Measurements from ENCODE around the gene INHBC.

Gene INHBC

DNA sequence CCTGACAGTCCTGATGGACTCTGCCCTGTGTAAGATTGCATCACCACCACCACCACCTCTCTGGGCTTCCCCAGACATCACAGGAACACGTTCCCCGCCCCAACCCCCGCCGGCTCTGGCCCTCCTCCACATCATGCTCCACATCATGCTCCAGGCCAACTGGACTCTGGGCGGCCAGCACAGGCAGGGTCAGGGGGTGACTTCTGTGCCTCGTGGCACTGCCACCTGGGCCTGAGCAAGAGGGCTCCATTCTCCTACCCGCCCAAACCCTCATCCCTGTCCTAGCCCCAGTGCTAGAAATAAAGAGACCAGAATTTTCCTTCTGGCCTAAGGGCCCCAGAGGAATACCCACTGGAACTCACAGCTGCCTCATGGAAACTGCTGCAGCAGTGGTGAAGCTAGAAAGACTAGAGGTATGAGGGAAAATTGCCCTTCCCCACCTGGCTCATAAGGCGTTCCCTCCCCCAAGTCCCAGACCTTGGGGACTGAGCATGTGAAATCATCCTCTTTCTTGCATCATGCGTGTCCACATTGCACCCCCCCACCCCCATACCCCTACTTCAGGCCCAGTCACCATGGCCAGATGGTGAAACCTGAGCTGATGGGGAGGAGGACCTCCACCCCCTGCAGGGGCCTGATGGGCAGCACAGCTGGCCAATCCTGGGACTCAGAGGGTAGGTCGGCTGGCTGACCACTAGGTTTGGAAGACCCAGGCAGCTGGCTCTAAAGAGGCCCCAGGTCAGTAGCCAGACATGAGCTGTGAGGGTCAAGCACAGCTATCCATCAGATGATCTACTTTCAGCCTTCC is 20.2 kb downstream of the INHBC start, which contains the start of gene INHBE:
INHBE (plus strand) TSS at position 742 of the 808 bp plus-strand sequence. CDS start 230 bp downstream, outside the sequence.
- DNase-seq: no peak

GRCh38 chr12:57455374-57456144 is 21.0 kb downstream of the INHBC start:
- no peak for DNase-seq

GRCh38 chr12:57456145-57456700 is 21.6 kb downstream of the INHBC start:
- DNase-seq: peak; percentile 59

DNA sequence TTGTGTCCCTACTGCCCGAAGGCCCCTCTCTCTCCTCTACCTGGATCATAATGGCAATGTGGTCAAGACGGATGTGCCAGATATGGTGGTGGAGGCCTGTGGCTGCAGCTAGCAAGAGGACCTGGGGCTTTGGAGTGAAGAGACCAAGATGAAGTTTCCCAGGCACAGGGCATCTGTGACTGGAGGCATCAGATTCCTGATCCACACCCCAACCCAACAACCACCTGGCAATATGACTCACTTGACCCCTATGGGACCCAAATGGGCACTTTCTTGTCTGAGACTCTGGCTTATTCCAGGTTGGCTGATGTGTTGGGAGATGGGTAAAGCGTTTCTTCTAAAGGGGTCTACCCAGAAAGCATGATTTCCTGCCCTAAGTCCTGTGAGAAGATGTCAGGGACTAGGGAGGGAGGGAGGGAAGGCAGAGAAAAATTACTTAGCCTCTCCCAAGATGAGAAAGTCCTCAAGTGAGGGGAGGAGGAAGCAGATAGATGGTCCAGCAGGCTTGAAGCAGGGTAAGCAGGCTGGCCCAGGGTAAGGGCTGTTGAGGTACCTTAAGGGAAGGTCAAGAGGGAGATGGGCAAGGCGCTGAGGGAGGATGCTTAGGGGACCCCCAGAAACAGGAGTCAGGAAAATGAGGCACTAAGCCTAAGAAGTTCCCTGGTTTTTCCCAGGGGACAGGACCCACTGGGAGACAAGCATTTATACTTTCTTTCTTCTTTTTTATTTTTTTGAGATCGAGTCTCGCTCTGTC is 22.3 kb downstream of the INHBC start:
- DNase-seq: no peak

- no peak for DNase-seq
Measured at GRCh38 chr12:57458665-57459054, 24.1 kb downstream of the INHBC start.

GRCh38 chr12:57459055-57459749 is 24.6 kb downstream of the INHBC start:
- peak; percentile 92 for DNase-seq

GRCh38 chr12:57459750-57460467 is 25.3 kb downstream of the INHBC start, which contains the start of gene GLI1:
Gene GLI1, plus strand, starts transcription at chr12:57459785. Its CDS starts 3,907 bp downstream, at chr12:57463692.
- no peak for DNase-seq

DNA sequence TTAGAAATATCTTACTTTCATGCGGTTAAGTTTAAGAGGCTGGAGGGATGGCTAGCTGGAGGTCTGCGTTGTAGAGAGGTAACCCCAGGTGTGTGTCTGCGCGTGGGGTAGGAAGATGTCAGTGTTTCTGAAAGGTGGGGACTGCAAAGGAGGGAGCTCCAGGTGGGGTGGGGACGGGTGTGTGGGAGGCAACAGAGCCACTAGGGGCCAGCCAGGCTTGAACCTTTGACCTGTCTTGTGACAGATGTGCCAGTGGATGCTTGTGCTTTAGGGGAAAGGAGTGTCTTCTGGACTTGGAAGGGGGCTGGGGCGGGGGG is 25.8 kb downstream of the INHBC start:
- no peak for DNase-seq

GRCh38 chr12:57460841-57461275 is 26.3 kb downstream of the INHBC start:
- no peak for DNase-seq

DNA sequence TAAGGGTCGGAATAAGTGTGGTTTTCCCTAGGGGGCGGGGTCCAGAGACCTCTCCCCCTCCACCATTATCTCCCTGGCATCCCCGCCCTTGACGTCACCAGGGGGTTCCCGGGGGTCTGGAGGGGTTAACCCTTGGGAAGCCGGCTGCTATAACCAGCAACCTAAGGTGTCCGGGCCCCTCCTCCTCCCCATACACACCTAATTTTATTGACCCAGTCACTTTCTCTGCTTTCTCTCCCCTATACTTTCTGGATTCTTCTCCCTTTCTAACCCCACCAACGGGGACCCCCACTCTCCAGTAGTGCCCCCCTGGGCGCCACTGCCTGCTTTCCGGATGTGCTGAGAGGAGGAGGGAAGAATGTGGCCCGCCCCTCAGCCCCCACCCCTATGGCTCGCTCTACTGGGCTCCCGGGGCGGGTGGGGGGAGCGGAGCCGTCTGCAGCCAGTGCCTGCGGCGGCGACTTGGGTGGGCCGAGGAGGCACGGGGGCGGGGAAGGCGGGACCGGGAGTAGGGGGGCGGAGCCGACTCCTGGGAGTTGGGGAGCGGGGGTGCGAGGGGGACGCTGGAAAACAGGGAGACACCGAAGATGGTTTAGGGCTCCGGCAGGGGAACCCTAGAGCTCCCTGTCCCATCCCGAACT is 26.8 kb downstream of the INHBC start:
- no peak for DNase-seq

DNA sequence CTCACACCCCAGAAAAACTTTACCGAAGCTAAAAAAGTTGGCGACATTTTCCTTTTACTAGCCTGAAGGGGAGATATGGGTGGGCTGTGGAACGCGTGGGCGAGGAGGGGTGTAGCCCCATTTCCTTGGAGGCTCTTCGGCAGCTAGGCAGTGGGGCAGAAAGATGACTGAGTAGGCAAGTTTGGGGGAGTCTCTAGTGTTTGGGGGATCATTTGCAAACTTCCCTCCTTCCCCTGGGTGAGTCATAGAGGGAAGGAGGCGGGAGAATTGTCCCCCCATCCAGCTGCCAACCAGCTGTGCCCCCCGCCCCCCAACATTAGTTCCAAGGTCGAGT is 27.3 kb downstream of the INHBC start:
- no peak for DNase-seq

- peak; percentile 88 for DNase-seq
Measured at GRCh38 chr12:57462251-57462911, 27.8 kb downstream of the INHBC start.

DNA sequence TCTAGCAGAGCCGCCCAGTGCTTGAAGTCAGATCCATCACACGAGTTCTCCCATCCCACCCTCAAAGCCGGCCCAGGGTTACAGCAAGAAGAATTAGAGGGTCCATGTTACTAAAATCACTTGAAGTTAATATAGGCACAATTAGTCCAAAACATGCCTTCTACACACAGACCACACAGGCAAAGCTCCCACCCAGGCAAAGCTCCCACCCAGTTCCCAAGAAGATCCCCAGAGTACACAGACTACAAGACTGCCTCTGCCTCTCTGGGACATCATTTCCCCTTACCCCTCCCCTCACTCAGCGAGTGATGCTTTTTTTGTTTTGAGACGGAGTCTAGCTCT is 28.3 kb downstream of the INHBC start:
- no peak for DNase-seq

GRCh38 chr12:57464569-57464968 is 30.0 kb downstream of the INHBC start:
- no peak for DNase-seq

- no peak for DNase-seq
Measured at GRCh38 chr12:57465030-57465746, 30.6 kb downstream of the INHBC start.

DNA sequence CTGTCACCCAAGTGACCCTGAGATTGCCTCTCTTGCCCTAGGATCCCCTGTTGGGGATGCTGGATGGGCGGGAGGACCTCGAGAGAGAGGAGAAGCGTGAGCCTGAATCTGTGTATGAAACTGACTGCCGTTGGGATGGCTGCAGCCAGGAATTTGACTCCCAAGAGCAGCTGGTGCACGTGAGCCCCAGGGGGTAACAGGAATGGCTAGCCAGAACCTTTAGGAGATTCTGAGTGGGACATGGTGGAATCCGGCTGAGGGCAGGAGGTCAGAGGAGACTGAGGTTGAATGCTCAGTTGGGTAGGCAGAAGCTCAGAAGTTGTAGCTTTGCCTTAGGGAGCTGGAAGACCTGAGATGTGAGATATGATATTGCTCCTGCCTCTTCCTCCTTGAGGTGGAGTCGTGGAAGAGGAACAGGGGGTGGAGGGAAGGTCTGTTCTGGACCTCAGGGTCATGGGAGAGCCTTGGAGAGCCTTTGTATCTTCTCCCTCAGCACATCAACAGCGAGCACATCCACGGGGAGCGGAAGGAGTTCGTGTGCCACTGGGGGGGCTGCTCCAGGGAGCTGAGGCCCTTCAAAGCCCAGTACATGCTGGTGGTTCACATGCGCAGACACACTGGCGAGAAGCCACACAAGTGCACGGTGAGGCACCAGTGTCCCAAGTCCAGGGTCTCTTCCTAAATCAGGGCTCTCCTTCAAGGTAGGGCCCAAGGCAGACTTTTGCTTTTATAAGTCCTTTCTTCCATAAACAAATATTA is 31.3 kb downstream of the INHBC start:
- no peak for DNase-seq

DNA sequence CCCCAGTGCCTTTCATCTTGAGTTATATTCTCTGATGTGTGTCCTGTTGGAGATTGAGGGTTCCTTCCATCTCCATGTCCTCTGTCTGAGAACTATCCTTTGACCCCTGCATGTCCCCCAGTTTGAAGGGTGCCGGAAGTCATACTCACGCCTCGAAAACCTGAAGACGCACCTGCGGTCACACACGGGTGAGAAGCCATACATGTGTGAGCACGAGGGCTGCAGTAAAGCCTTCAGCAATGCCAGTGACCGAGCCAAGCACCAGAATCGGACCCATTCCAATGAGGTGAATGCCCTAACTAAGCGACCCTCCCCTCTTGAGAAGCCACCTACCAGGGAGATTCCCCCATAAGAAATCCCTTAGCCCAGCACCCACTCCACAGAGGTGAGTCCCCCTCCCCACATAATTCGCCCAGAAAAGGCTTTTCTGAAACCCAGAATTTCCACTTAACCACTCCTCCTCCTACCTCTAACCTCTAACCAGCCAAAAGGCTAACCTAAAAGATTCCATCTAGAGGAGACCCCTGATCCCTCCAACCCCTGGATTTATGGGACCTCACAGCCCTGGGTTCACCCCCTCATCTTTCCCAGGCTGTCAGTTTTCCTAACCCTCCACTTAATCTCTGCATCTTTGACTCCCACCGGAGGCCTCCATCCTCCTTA is 32.8 kb downstream of the INHBC start:
- DNase-seq: no peak

GRCh38 chr12:57467915-57468314 is 33.3 kb downstream of the INHBC start:
- no peak for DNase-seq

All from CD4-positive, alpha-beta T cell treated with Interleukin-4 for 4 hours (primary cell).